ENCODE results near the gene GRK1. TPM values are rescaled to one million over a fixed set of nuclear protein-coding genes. Genes with fewer than 3 reads are reported as not detected.

Gene GRK1
- total RNA-seq, 2 experiments from 2014 or later = 0.19 TPM; not detected in 1

DNA sequence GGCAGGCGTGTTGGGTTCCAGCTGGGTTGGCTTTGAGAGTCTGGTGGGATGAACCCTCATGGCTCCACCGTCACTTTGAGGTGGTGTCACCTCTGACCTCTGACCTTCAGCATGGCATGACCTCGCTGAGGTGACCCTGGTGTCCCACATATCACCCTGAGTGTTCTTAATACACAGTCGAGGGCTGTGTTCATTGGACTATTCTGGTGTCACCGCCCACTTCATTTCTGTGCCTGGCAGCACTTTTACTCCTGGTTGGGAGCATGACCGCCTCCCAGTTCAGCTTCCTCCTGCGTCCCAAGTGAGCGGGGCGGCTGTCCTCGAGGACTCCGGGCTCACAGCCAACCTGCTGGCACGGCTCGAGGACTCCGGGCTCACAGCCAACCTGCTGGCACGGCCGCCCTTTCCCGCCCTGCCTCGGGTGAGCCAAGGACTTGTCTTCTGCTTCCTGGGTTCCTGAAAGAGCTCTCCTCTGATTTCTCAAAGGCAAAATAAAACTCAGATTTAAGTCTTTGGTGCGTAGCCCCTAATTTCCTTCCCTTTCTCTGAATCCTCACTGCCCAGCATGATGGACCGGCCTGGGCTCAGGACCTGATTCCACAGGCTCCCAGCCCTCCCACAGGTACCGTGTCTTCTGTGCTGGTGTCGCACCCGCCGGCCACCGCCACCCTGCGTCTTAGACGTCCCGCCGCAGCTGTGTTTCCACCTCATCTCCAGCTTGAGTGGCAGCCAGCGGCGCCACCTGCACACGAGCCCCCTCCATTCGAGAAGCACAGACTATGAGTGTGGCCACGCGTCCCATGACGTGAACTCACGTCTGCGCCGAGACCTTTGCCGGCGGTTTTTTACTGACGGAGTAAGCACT, 19.4 kb upstream of the GRK1 start:
- ChIA-PET POLR2A (no interaction called here), CTCF (no interaction called here)

GRCh38 chr13:113648216-113648610, 18.8 kb upstream of the GRK1 start:
- CTCF ChIA-PET = no interaction called here
- POLR2A ChIA-PET = no interaction called here

GRCh38 chr13:113649212-113649611, 17.8 kb upstream of the GRK1 start:
- CTCF ChIA-PET = no interaction called here

GRCh38 chr13:113650275-113650674, 16.7 kb upstream of the GRK1 start:
- ChIA-PET CTCF (no interaction called here), POLR2A (no interaction called here)

More at GRCh38 chr13:113649212-113649611, 17.8 kb upstream of the GRK1 start:
- POLR2A ChIA-PET = no interaction called here

DNA sequence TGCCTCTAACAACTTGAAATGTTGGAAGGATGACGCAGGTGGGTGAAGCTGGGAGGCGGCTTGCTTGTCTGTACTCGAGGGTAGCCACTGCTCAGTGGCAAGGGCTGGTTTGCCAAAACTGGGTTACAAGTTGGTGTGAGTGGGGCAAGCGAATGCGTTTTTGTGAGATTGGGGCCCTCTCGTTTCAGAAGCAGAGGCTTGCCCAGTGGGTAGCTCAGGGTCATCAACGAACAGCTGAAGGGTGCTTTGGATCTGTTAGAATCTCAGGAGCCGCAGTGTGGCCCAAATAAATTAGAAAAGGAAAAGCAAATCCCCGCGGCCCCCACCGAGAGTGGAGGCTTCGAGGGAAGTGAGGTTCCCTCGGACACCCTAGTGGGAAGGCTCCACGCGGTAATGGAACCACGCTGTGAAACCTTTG, 16.3 kb upstream of the GRK1 start:
- CTCF ChIA-PET = interaction anchor here (0.6 kb wide), 1 partner anchor 290 kb away, joined by 4 read pairs; no protein-coding TSS in a partner anchor
- POLR2A ChIA-PET = no interaction called here

DNA sequence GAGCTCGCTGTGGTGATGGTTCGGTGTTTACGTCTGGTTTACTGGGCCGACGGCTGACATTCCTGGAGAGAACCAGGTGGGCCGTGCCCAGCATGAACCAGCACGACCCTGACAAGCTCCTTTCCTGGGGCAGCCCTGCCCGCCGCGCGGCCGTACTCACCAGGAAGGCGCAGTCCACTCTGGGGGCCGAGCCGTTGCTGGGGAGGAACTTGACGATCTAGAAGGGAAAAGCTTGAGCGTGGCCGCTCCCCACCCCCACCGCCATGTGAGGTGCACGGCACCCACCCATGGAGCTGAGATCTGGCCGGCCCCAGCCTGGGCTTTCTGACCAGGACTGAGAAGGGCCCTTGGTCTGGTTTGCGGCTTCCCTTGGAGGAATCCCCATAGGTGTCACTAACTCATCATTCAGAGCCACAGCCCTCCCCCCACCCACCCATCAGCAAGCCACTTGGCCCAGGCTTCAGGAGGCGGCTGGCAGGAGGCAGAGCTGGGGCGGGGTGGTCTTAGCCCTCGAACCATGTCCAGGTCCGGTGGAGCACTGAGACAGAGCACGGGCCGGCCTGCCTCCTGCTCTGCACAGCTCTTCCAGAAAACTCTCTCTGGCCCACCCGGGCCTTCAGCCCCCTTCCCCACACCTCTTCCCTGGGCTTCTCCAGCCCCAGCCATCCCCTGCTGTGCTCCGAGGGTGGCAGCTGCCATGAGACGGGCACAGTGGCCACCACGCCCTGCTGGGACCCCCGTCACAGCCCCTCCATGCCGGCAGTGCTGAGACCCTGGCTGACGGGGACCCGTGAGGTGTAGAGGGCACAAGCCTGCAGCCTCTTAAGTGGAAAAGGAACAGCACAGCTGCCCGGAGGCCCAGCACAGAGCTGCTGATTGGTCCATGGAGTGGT, 15.3 kb upstream of the GRK1 start:
- ChIA-PET CTCF (no interaction called here), POLR2A (no interaction called here)

DNA sequence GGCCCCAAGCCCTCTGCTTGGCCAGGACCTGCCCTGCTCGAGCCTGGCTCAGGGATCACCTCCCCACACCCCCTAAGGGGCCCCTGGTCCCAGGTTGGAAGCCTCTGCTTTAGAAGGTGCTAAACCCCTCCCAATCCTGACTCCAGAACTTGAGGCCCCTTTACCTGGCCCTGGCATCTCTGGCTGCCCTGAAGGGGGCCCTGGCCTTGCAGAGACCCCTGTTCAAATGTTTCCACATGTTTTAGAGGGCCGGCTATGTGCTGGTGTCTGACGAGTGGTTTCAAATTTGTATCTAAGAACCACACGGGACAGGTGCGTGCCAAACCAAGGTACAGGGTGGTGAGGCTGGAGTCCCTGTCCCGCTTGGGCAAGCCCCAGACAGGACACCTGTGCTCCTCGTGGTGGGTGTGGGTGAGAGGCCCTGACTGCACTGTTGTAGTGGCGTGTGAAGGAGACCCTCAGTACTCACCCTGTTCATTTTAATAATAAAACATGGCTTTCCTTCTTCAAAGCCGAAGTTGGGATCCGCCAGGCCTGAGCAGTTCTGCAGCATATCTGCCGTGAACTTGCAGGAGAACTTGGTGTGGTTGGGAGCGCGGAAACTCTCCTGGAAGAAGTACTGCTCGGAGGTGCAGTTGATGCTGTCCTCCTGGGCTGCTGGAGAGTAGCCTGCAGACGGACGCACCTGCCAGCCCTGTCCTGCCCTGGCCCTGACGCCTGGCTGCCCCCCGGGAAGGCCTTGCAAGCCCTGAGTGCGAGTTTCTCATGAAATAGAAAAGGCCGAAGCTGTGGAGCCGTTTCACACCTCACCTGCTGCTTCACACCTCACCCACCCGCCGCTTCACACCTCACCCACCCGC, 14.4 kb upstream of the GRK1 start:
- POLR2A ChIA-PET = no interaction called here
- CTCF ChIA-PET = no interaction called here

GRCh38 chr13:113653264-113654174, 13.5 kb upstream of the GRK1 start:
- POLR2A ChIA-PET = no interaction called here
- CTCF ChIA-PET = no interaction called here

DNA sequence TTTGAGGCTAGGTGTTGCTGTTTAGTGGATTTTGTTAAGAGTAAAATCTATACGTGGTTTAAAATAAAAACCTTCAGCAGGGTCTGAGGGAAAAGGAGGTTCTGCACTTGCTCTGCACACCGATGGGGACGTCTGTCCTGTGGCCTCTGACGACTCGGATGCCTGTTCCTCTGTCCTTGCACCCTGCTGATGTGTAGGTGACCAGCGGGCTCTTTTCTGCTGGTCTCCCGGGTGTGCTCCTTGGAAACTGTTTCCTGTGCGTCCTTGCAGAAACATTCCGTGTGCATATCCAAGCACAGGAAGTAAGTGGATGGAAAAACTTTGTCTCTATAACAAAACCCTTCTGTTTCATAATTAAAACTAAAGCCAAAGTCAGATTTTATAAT, 12.9 kb upstream of the GRK1 start:
- CTCF ChIA-PET = no interaction called here
- POLR2A ChIA-PET = no interaction called here

DNA sequence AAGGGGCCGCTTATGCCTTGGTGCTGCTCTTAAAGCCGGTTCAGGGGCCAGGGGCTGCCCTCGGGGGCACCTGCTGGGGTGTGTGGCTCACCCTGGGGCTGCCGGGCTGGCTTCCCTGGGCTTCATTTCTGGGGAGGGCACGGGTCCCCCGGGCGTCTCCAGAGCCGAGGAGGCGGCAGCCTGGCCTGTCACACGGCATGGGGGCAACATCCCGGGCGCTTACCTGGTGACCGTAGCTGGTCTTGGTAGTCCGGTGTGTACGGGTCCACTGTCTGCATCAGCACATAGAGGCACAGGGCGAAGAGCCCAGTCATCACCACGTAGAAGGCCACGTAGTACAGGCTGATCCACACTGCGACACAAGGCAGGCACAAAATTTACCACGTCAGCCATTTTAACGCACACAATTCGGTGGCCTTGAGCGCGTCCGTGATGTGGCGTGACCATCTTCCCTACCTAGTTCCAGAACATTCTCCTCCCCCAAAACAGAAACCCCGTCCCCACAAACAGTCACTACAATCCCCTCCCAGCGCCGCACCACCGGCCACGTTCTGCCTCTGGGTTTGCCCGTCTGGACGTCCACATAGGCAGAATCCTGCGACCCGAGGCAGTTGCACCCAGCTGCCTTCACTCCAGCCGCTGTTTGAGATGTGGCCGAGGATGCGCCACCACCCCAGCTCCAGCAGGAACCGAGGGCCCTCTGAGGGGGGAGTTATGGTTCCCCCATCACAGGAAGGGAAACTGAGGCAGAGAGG, 12.3 kb upstream of the GRK1 start:
- ChIA-PET CTCF (no interaction called here), POLR2A (no interaction called here)

DNA sequence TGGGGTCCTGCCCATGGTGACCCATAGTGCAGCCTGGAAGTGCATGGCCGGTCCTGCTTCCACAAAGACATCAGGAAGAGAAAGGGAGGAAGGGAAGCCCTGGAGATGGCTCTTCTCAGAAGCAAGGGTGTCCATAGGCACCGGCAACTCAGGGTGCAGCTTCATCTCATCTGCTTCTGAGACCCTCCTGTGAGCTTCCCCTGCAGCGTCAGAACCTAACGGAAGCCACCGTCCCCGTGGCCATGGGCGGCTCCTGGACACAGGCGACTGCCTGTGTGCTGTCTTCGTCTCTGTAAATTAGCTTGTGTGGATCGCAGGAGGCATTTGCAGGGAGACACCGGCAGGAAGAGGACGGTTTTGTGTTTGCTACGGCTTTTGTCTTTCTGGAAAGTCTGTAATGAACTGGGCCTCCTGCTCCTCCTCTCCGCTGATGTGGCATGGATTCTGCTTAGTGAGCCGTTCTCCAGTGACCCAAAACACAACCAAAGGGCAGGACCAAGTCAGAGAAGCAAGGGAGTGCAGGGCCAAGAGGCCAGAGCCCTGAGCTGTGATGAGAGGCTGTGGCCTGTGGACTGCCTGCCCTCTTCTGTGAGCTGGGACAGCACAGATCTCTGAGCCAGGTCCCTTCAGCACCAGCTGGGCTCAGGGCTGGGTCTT, 11.5 kb upstream of the GRK1 start:
- ChIA-PET POLR2A (no interaction called here), CTCF (no interaction called here)

DNA sequence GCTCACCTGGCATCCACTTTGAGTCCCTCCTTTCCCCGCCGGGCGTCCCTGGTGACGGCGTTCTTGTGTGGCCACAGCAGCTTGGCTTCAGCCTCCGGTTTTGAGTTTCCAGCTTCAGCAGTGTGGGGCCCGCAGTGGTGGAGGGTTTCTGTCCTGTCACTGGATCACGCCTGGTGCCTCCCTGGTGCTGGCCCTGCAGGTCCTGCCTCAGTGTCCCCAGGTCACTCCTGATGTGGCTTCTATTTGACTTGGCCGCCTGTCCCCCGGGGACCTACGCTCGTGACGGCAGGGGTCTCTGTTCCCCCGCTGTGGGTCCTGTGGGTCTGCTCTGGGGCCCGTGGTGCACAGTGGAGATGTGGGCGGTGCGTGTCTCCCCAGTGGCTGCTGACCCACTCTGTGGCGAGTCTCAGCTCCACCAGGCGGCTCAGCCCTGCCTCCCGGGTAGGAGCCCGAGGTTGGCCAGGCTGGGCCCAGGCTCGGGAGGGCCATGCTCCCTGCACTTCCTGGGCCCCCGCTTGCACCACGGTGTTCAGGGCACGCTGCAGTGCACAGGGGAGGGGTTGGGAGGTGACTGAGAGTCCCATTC, 10.9 kb upstream of the GRK1 start:
- CTCF ChIA-PET = no interaction called here
- POLR2A ChIA-PET = no interaction called here

GRCh38 chr13:113656831-113657671, 10.0 kb upstream of the GRK1 start:
- ChIA-PET POLR2A (no interaction called here), CTCF (no interaction called here)

DNA sequence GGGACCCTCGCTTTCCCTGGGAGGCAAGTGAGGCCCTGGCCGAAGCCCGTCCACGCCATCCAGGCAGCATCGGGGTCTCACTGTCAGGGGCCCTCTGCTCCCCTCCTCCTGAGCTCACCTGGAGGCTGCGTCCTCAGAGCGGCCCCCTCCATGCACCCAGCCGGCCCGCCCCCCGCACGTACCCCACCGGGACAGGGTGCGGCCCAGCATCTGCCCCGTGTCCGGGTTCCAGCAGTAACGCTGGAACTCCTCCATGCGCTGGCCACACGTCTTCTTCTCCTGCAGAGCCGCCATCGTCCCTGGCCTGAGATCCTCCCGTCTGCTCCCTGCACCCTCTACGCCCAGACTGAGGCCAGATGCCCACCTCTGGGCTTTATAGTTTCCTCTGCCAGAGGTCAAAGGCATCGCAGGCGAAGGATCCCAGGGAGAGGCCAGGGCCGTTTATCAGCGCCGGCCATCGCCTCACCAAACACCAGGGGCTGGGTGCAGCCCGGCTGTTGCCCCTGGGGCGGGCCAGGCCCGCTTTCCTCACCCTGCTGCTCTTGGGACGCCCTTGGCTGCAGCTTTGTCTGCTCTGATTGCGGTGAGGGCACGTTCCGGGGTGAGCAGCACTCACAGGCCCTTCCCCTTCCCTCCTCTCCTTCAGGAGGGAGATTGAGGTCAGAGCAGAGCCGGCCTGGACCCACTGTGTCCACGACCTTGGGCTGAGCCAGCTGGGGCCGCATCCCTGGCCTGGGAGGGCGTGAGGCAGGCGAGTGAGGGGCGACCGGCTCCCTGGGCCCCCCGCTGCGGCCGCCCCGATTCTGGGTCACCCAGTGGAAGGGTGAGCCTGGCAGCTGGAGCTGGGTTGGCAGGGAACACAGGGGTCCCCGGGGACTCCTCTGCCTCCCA, 8.9 kb upstream of the GRK1 start, which contains the start of gene ATP4B:
Gene ATP4B, minus strand, starts transcription at position 348 of the 891 bp plus-strand sequence. Its CDS starts 54 bp downstream, at position 294.
- POLR2A ChIA-PET = no interaction called here
- CTCF ChIA-PET = no interaction called here

- ChIA-PET CTCF (no interaction called here), POLR2A (no interaction called here)
These were observed 8.2 kb upstream of the GRK1 start for GRCh38 chr13:113658836-113659235.

GRCh38 chr13:113659337-113659736, 7.7 kb upstream of the GRK1 start:
- CTCF ChIA-PET = no interaction called here
- POLR2A ChIA-PET = no interaction called here
